Measurements from ENCODE around the gene ADRB1. TPM values are rescaled to one million over a fixed set of nuclear protein-coding genes. Genes with fewer than 3 reads are reported as not detected.

Gene ADRB1
- total and polyA plus RNA-seq, 2 experiments from 2014 or later: 0.23 to 0.24 TPM

DNA sequence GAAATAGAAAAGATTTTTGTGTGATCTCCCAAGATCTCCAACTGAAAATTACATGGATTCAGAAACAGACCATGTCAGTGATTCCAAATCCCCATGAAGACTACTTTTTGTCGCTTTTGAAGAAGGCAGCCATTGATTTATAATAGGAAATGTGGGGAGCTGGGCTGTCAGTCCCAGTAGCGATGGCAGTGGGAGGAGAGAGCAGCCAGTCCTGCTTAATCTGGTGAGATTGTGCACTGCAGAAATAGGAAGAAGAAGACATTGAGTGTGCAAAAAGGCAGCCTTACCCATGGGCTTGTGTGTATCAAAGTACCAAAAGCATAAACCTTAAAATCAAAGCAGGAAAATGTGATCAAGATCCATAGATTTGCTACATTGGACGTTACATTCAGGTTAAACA lies 4.8 kb downstream of the ADRB1 start:
- Mint-ChIP-seq H3K27ac (no peak overlapping the region), H3K4me3 (no peak overlapping the region), H3K36me3 (ENCODE audit: low read depth) (no peaks in the 10 kb centered on the region; the same call in 2 of the 3 replicates), H3K9me3 (peaks cover 4% of the 10 kb centered on the region; the same call in 1 of the 3 replicates), H3K4me1 (peaks cover 8% of the 10 kb centered on the region), H3K27me3 (ENCODE audit: insufficient read depth, low read depth, poor library complexity) (peaks cover 36% of the 10 kb centered on the region)
- Histone ChIP-seq H3K4me2 (no peak overlapping the region), H3K79me2 (replicated peaks; ENCODE audit: insufficient read depth) (no peaks in the 10 kb centered on the region), H3K27ac (ENCODE audit: low read depth) (no peak overlapping the region), H3K36me3 (ENCODE audit: insufficient read depth) (no peaks in the 10 kb centered on the region), H3K9me2 (ENCODE audit: insufficient read depth) (no peaks in the 10 kb centered on the region), H3K27me3 (ENCODE audit: insufficient read depth) (peaks cover 52% of the 10 kb centered on the region), H3K4me3 (no peak overlapping the region), H2AFZ (no peak overlapping the region), H4K20me1 (replicated peaks; ENCODE audit: insufficient read depth) (peaks cover 6% of the 10 kb centered on the region), H3F3A (replicated peaks; ENCODE audit: low read depth) (no peaks in the 10 kb centered on the region), H3K4me1 (ENCODE audit: insufficient read depth) (no peaks in the 10 kb centered on the region)
- ATAC-seq (no peak), DNase-seq (ENCODE audit: low spot score) (no peak)
- TF ChIP-seq JUNB (IDR thresholded peaks at IDR 0.05; ENCODE audit: unreplicated experiment) (no peak), EZH2phosphoT487 (IDR thresholded peaks at IDR 0.05; ENCODE audit: unreplicated experiment) (no peak), EZH2 (IDR thresholded peaks at IDR 0.05; ENCODE audit: low read depth, unreplicated experiment) (no peak), ZNF114 (CRISPR knock-in tag; IDR thresholded peaks at IDR 0.05) (no peak), POLR2AphosphoS5 (IDR thresholded peaks at IDR 0.05; ENCODE audit: low read depth) (no peak), CREB1 (CRISPR knock-in tag; IDR thresholded peaks at IDR 0.05; ENCODE audit: low read depth) (no peak), NANOG (IDR thresholded peaks at IDR 0.05; ENCODE audit: borderline replicate concordance) (no peak), STAT1 (IDR thresholded peaks at IDR 0.05; ENCODE audit: unreplicated experiment) (no peak), ZNF331 (CRISPR knock-in tag; IDR thresholded peaks at IDR 0.05; ENCODE audit: low read depth) (no peak), ETS1 (IDR thresholded peaks at IDR 0.05) (no peak)
- TF ChIP-seq, protein P1, sequence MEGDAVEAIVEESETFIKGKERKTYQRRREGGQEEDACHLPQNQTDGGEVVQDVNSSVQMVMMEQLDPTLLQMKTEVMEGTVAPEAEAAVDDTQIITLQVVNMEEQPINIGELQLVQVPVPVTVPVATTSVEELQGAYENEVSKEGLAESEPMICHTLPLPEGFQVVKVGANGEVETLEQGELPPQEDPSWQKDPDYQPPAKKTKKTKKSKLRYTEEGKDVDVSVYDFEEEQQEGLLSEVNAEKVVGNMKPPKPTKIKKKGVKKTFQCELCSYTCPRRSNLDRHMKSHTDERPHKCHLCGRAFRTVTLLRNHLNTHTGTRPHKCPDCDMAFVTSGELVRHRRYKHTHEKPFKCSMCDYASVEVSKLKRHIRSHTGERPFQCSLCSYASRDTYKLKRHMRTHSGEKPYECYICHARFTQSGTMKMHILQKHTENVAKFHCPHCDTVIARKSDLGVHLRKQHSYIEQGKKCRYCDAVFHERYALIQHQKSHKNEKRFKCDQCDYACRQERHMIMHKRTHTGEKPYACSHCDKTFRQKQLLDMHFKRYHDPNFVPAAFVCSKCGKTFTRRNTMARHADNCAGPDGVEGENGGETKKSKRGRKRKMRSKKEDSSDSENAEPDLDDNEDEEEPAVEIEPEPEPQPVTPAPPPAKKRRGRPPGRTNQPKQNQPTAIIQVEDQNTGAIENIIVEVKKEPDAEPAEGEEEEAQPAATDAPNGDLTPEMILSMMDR (conservative IDR thresholded peaks at IDR 0.05; ENCODE audit: low read depth in 2 of 2): no peak
- TF ChIP-seq, protein P2, sequence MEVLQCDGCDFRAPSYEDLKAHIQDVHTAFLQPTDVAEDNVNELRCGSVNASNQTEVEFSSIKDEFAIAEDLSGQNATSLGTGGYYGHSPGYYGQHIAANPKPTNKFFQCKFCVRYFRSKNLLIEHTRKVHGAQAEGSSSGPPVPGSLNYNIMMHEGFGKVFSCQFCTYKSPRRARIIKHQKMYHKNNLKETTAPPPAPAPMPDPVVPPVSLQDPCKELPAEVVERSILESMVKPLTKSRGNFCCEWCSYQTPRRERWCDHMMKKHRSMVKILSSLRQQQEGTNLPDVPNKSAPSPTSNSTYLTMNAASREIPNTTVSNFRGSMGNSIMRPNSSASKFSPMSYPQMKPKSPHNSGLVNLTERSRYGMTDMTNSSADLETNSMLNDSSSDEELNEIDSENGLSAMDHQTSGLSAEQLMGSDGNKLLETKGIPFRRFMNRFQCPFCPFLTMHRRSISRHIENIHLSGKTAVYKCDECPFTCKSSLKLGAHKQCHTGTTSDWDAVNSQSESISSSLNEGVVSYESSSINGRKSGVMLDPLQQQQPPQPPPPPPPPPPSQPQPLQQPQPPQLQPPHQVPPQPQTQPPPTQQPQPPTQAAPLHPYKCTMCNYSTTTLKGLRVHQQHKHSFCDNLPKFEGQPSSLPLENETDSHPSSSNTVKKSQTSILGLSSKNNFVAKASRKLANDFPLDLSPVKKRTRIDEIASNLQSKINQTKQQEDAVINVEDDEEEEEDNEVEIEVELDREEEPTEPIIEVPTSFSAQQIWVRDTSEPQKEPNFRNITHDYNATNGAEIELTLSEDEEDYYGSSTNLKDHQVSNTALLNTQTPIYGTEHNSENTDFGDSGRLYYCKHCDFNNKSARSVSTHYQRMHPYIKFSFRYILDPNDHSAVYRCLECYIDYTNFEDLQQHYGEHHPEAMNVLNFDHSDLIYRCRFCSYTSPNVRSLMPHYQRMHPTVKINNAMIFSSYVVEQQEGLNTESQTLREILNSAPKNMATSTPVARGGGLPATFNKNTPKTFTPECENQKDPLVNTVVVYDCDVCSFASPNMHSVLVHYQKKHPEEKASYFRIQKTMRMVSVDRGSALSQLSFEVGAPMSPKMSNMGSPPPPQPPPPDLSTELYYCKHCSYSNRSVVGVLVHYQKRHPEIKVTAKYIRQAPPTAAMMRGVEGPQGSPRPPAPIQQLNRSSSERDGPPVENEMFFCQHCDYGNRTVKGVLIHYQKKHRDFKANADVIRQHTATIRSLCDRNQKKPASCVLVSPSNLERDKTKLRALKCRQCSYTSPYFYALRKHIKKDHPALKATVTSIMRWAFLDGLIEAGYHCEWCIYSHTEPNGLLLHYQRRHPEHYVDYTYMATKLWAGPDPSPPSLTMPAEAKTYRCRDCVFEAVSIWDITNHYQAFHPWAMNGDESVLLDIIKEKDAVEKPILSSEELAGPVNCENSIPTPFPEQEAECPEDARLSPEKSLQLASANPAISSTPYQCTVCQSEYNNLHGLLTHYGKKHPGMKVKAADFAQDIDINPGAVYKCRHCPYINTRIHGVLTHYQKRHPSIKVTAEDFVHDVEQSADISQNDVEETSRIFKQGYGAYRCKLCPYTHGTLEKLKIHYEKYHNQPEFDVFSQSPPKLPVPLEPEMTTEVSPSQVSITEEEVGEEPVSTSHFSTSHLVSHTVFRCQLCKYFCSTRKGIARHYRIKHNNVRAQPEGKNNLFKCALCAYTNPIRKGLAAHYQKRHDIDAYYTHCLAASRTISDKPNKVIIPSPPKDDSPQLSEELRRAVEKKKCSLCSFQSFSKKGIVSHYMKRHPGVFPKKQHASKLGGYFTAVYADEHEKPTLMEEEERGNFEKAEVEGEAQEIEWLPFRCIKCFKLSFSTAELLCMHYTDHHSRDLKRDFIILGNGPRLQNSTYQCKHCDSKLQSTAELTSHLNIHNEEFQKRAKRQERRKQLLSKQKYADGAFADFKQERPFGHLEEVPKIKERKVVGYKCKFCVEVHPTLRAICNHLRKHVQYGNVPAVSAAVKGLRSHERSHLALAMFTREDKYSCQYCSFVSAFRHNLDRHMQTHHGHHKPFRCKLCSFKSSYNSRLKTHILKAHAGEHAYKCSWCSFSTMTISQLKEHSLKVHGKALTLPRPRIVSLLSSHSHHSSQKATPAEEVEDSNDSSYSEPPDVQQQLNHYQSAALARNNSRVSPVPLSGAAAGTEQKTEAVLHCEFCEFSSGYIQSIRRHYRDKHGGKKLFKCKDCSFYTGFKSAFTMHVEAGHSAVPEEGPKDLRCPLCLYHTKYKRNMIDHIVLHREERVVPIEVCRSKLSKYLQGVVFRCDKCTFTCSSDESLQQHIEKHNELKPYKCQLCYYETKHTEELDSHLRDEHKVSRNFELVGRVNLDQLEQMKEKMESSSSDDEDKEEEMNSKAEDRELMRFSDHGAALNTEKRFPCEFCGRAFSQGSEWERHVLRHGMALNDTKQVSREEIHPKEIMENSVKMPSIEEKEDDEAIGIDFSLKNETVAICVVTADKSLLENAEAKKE (CRISPR knock-in tag; IDR thresholded peaks at IDR 0.05): no peak
- TF ChIP-seq, protein P3, sequence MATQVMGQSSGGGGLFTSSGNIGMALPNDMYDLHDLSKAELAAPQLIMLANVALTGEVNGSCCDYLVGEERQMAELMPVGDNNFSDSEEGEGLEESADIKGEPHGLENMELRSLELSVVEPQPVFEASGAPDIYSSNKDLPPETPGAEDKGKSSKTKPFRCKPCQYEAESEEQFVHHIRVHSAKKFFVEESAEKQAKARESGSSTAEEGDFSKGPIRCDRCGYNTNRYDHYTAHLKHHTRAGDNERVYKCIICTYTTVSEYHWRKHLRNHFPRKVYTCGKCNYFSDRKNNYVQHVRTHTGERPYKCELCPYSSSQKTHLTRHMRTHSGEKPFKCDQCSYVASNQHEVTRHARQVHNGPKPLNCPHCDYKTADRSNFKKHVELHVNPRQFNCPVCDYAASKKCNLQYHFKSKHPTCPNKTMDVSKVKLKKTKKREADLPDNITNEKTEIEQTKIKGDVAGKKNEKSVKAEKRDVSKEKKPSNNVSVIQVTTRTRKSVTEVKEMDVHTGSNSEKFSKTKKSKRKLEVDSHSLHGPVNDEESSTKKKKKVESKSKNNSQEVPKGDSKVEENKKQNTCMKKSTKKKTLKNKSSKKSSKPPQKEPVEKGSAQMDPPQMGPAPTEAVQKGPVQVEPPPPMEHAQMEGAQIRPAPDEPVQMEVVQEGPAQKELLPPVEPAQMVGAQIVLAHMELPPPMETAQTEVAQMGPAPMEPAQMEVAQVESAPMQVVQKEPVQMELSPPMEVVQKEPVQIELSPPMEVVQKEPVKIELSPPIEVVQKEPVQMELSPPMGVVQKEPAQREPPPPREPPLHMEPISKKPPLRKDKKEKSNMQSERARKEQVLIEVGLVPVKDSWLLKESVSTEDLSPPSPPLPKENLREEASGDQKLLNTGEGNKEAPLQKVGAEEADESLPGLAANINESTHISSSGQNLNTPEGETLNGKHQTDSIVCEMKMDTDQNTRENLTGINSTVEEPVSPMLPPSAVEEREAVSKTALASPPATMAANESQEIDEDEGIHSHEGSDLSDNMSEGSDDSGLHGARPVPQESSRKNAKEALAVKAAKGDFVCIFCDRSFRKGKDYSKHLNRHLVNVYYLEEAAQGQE (IDR thresholded peaks at IDR 0.05; ENCODE audit: unreplicated experiment): no peak
